Lower lobe of right lung (tissue), 2 donors: ENCODE measurements around the gene ISG15. TPM values are rescaled to one million over a fixed set of nuclear protein-coding genes. Genes with fewer than 3 reads are reported as not detected.

Experiments
- ATAC-seq, 2 donors: fragments of 200-7000 bp; cut with Tn5 transposase; one replicate each; pipeline ENCODE4 v1.9.1; 2020 to 2022; ENCODE audit warnings: mild to moderate bottlenecking in 2 of 2, moderate library complexity in 2 of 2
- DNase-seq: peaks from one replicate; pipeline ENCODE4 v3.0.0-alpha.2; 2020
- H3K27ac ChIP-seq: fragments of 200-600 bp; one replicate; pipeline ENCODE4 v1.8.0; 2022
- H3K27me3 ChIP-seq: fragments of 200-600 bp; one replicate; pipeline ENCODE4 v1.8.0; 2022; ENCODE audit warnings: low read depth
- H3K36me3 ChIP-seq: fragments of 200-600 bp; one replicate; pipeline ENCODE4 v1.8.0; 2022; ENCODE audit warnings: mild to moderate bottlenecking
- H3K4me1 ChIP-seq: fragments of 200-600 bp; one replicate; pipeline ENCODE4 v1.8.0; 2022
- H3K4me3 ChIP-seq: fragments of 200-600 bp; one replicate; pipeline ENCODE4 v1.8.0; 2022; ENCODE audit warnings: mild to moderate bottlenecking
- H3K9me3 ChIP-seq: fragments of 200-600 bp; one replicate; pipeline ENCODE4 v1.8.0; 2022
- intact Hi-C: fragments of 100-400 bp; cut with DNase I; formaldehyde crosslinking; loops from one replicate; pipeline ENCODE4 v1.11.0; 2022
- long read RNA-seq: library from polyadenylated mRNA; unstranded; transcript quantifications from one replicate; pipeline ENCODE4 v2.0.0, GENCODE V29; 2021
- total RNA-seq: library from RNA; stranded (reverse); fragmentation: NEBNext Ultra II Directional; extraction: Animal tissue kit (Norgen Biotek cat#: 25700); gene quantifications from one replicate; pipeline ENCODE4 v1.2.1, GENCODE V29; 2021
- TF ChIP-seq, protein P1 (sequence below): fragments of 200-600 bp; IDR thresholded peaks from one replicate; pipeline ENCODE4 v1.8.0; 2022; ENCODE audit warnings: antibody characterized with exemption, mild to moderate bottlenecking
- donor health status: DM: no; HTN: yes; CAD: no; lungs with severe emphysema.

Gene ISG15
- total RNA-seq: 76.9 TPM
- long read RNA-seq, transcript ISG15-201 (2 exons, 711 nt): major isoform, 80 of 80 reads
- long read RNA-seq, partial matches to known transcripts: 0 of 80 reads
- long read RNA-seq, other reads (novel, unspliced or antisense): 0 of 80 reads

DNA sequence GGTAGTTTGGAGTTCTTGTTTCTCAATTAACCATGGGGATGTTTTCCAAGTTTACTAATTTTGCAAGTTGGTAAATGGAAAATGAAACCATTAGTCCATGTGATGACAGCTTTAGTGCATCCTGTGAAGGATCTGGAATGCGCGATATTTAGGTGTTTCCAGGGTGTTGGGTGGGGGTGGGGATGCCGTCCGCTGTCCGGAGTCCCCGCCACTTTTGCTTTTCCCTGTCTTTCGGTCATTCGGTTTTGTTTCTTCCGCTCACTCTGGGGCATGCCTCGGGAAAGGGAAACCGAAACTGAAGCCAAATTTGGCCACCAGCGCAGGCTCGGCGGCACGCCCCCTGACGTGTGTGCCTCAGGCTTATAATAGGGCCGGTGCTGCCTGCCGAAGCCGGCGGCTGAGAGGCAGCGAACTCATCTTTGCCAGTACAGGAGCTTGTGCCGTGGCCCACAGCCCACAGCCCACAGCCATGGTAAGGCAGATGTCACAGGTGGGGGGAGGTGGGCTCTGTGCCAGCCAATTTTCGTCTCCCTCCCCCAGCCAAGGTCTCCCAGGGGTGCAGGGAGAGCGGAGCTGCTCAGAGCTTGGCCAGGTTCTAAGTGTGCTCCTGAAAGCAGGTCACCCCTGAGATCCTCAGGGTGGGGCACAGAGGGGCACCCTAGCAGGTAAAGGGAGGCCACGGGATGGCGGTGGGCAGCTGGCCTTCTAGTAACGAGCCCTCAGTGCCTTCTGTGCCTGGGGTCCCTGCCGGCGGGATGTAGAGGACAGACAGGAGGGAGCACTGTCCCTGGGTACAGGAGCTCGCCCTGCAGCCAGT lies at the start of gene ISG15:
ISG15 (plus strand) TSS at position 393 of the 817 bp plus-strand sequence; CDS start at position 470, 77 bp downstream.
- DNase-seq: peak; percentile 96
- peaks cover 23% of the 10 kb centered on the region for H3K4me1 ChIP-seq
- H3K9me3 ChIP-seq: no peaks in the 10 kb centered on the region
- H3K36me3 ChIP-seq: no peaks in the 10 kb centered on the region
- peak within 1 kb of the TSS; percentile 91 for H3K27ac ChIP-seq
- peak; percentile 94 to 96 for ATAC-seq
- TF ChIP-seq, protein P1, sequence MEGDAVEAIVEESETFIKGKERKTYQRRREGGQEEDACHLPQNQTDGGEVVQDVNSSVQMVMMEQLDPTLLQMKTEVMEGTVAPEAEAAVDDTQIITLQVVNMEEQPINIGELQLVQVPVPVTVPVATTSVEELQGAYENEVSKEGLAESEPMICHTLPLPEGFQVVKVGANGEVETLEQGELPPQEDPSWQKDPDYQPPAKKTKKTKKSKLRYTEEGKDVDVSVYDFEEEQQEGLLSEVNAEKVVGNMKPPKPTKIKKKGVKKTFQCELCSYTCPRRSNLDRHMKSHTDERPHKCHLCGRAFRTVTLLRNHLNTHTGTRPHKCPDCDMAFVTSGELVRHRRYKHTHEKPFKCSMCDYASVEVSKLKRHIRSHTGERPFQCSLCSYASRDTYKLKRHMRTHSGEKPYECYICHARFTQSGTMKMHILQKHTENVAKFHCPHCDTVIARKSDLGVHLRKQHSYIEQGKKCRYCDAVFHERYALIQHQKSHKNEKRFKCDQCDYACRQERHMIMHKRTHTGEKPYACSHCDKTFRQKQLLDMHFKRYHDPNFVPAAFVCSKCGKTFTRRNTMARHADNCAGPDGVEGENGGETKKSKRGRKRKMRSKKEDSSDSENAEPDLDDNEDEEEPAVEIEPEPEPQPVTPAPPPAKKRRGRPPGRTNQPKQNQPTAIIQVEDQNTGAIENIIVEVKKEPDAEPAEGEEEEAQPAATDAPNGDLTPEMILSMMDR: peak; percentile 8
- intact Hi-C loops: no loop called here
- peak within 1 kb of the TSS; percentile 64 for H3K4me3 ChIP-seq
- no peaks in the 10 kb centered on the region for H3K27me3 ChIP-seq

DNA sequence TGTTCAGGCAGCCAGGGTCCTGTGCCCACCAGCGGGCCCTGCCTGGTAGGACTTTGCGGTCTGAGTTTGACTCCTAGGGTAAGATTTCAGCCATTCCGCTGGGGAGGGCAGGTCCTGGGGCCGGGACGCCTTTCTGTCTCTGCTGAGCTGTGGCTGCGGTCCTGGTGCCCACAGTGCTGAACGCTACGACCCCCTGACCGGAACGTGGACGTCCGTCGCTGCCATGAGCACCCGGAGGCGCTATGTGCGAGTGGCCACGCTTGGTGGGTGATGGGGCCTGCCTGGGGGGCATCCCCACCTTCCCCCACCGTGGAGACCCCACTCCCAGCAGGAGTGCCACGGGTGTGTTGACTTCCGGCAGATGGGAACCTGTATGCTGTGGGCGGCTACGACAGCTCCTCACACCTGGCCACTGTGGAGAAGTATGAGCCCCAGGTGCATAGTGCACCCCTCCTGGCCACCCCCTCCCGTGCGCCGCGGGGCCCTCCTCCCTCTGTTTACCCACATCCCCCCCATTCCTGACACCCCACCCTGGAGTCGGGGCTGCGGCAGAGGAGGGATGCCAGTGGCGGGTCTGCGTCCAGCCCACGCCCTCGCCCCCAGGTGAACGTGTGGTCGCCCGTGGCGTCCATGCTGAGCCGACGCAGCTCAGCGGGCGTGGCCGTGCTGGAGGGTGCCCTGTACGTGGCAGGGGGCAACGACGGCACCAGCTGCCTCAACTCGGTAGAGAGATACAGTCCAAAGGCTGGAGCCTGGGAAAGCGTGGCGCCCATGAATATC lies 49.4 kb upstream of the ISG15 start:
- intact Hi-C loops: no loop called here
- TF ChIP-seq, protein P1: no peak
- no peak for ATAC-seq

GRCh38 chr1:964691-965525 lies 48.4 kb upstream of the ISG15 start:
- Histone ChIP-seq H3K4me3 (no peak overlapping the region), H3K9me3 (no peaks in the 10 kb centered on the region), H3K27me3 (peaks cover 13% of the 10 kb centered on the region), H3K4me1 (peaks cover 22% of the 10 kb centered on the region), H3K27ac (no peak overlapping the region), H3K36me3 (peaks cover 6% of the 10 kb centered on the region)
- ATAC-seq: no peak
- TF ChIP-seq, protein P1: no peak
- DNase-seq: no peak
- intact Hi-C loops: no loop called here

More for the DNA sequence above, 49.4 kb upstream of the ISG15 start:
- peaks cover 6% of the 10 kb centered on the region for H3K27me3 ChIP-seq
- H3K36me3 ChIP-seq: peaks cover 6% of the 10 kb centered on the region
- no peak overlapping the region for H3K4me3 ChIP-seq
- H3K27ac ChIP-seq: no peak overlapping the region
- peaks cover 27% of the 10 kb centered on the region for H3K4me1 ChIP-seq
- no peaks in the 10 kb centered on the region for H3K9me3 ChIP-seq
- DNase-seq: no peak

DNA sequence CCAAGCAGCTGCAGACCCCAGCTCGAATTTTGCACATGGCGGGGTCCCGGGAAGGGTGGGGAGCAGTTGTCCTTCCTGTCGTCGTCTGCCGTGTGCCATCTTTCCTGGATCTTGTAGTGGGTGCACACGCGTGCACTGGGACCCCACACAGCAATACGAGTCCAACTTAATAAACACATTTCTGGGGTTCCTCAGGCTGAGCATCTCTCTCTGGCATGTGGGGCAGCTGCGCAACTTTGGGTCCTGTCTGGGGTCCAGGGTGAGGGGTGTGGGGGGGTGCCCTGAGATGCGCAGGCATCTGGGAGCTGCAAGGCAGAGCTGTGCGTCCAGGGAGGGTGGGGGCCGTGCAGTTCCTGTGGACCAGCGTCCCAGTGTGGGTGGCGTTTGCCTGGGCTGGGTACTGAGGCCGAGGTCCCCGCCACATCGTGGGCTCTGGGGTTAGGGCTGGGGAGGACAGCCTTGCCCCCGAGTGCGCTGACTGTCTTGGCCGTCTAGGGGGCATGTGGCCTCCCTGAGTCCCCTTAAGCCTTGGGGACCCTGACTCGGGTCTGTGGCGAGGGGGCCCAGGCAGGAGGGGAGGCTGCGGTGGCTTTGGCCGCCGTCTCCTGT lies 47.7 kb upstream of the ISG15 start:
- peak overlapping the region; percentile 83 for H3K27ac ChIP-seq
- H3K36me3 ChIP-seq: peaks cover 6% of the 10 kb centered on the region
- no peak for DNase-seq
- no peaks in the 10 kb centered on the region for H3K9me3 ChIP-seq
- peaks cover 21% of the 10 kb centered on the region for H3K4me1 ChIP-seq
- H3K4me3 ChIP-seq: peak overlapping the region; percentile 81
- peaks cover 20% of the 10 kb centered on the region for H3K27me3 ChIP-seq
- intact Hi-C loops: no loop called here
- no peak for ATAC-seq
- TF ChIP-seq, protein P1: no peak
